Stomach (tissue), 9 donors: ENCODE data around the gene NPL. TPM values are rescaled to one million over a fixed set of nuclear protein-coding genes. Genes with fewer than 3 reads are reported as not detected.
A peak's percentile ranks its signal among the peaks of the same experiment; 100 is the strongest.

Experiments used
- DNase-seq, 2 donors: peaks; one replicate each; pipeline versions ENCODE4 v3.0.0 to v3.0.0-alpha.2; 2013 to 2019
- H3K27ac ChIP-seq, 5 donors: fragments of 200-600 bp in 4 of 5; sonication (generic) in 4 of 5; one replicate each; pipeline ENCODE4 v1.5.1; 2013 to 2019; ENCODE audit warnings: mild to moderate bottlenecking in 1 of 5, moderate library complexity in 1 of 5
- H3K27me3 ChIP-seq, 3 donors: fragments of 200-600 bp; sonication (generic); one replicate each; pipeline ENCODE4 v1.5.1; 2017 to 2019; ENCODE audit warnings: mixed run types in 1 of 3
- H3K36me3 ChIP-seq, 4 donors: fragments of 200-600 bp; sonication (generic); 1 replicate in 3 of 4; 2 replicates in 1 of 4; pipeline ENCODE4 v1.5.1; 2016 to 2019
- H3K4me1 ChIP-seq, 4 donors: fragments of 200-600 bp; sonication (generic); one replicate each; pipeline ENCODE4 v1.5.1; 2016 to 2019
- H3K4me3 ChIP-seq, 4 donors: fragments of 200-600 bp; sonication (generic) in 3 of 4; one replicate each; pipeline ENCODE4 v1.5.1; 2016 to 2019; ENCODE audit warnings: mild to moderate bottlenecking in 1 of 4
- H3K9me3 ChIP-seq, 4 donors: fragments of 200-600 bp; sonication (generic); one replicate each; pipeline ENCODE4 v1.5.1; 2016 to 2019
- EP300 ChIP-seq: sonication (generic); formaldehyde crosslinking; IDR thresholded peaks from one replicate; pipeline ENCODE4 v1.6.1; 2017; ENCODE audit warnings: antibody characterized with exemption
- POLR2A ChIP-seq, 4 donors: fragments of 450-650 bp; IDR thresholded peaks; one replicate each; pipeline ENCODE4 v1.6.1; 2016; ENCODE audit warnings: antibody characterized with exemption in 4 of 4, control low read depth in 2 of 4, mild to moderate bottlenecking in 1 of 4, moderate library complexity in 1 of 4
- POLR2AphosphoS5 ChIP-seq, 3 donors: sonication (generic); formaldehyde crosslinking; IDR thresholded peaks; one replicate each; pipeline ENCODE4 v1.6.1; 2016; ENCODE audit warnings: antibody characterized with exemption in 3 of 3
- WGBS, 5 donors: extraction: QIAGEN DNeasy Blood & Tissue Kit in 3 of 5; methylation state at CpG; one replicate each; pipeline versions ENCODE4 v1.1.5 to v1.1.7; 2013 to 2018; 5-methylcytosine and 5-hydroxymethylcytosine counted together
- intact Hi-C: fragments of 100-400 bp; cut with DNase I; formaldehyde crosslinking; loops from one replicate; pipeline ENCODE4 v1.15.1; 2023; ENCODE audit warnings: low total_unique reads
- polyA plus RNA-seq, 3 donors: library from polyadenylated mRNA; stranded (reverse); fragments of 200-250 nt; gene quantifications; one replicate each; pipeline ENCODE4 v1.2.3, GENCODE V29; 2013
- total RNA-seq, 5 donors: library from RNA; depleted of rRNA; stranded (reverse); fragments of >200 nt; gene quantifications; one replicate each; pipeline versions ENCODE4 v1.1.0 to v1.2.3, GENCODE V29; 2014 to 2016
- TF ChIP-seq, protein P1 (sequence below), 7 experiments: fragments of 450-650 bp in 4 of 7; fragments of 200-600 bp in 3 of 7; sonication (generic) in 3 of 7; IDR thresholded peaks; one replicate each; pipeline ENCODE4 v1.5.1; 2016 to 2019; ENCODE audit warnings: antibody characterized with exemption in 7 of 7, control low read depth in 2 of 7, mild to moderate bottlenecking in 1 of 7
- donor health status: healthy with polysubstance abuse.
- donor health status: Bipolar disorder and iron deficiency.
- donor health status: healthy.

NPL gene
- total and polyA plus RNA-seq, 8 donors: 0.45 to 48.5 (median 6.0) TPM

DNA sequence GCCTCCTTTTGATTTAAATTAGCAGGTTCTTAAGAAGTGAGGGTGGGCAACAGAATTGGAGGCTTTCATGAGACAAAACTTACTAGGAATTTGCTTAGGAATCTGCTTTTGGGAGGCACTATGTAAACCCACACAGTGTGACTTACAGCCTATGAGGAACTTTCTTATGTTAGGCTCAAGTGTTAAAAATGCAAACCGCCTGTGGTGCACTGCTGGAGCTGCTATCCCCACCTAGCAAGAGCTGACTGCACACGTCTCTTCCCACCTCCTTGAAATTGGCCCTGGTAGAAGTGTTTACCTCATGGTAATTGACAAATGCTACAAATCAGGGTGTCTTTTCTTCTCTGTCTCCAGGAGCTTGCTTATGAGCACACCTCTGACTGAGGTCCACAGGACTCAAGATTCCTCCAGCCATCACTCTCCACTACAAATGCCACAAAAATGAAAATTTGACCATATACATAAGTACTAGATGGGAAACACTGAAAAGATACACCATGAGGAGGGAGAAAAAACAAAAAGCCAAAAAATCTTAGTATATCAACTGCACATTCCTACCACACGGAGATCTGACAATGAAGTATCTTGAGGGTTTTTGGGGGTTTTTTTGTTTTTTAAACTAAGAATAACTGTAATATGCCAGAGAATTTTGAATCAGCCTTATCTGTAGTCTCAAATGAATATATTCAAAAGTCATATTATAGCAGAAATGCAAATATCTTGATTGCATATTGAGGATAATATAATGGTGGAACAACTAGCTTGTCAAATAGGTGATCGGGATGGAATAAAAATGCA lies 18.2 kb upstream of the NPL start:
- intact Hi-C loops: no loop called here
- DNase-seq: no peak
- 88 to 94% (median 92%) methylated on average over 4 of the region's 4 CpGs for WGBS, 5 donors
- Histone ChIP-seq H3K27me3 (no peaks in the 10 kb centered on the region), H3K27ac (no peak overlapping the region), H3K36me3 (no peaks in the 10 kb centered on the region), H3K4me1 (peaks cover 0 to 4% (median 0%) of the 10 kb centered on the region in 4 donors), H3K9me3 (no peaks in the 10 kb centered on the region), H3K4me3 (no peak overlapping the region)
- TF ChIP-seq, protein P1, sequence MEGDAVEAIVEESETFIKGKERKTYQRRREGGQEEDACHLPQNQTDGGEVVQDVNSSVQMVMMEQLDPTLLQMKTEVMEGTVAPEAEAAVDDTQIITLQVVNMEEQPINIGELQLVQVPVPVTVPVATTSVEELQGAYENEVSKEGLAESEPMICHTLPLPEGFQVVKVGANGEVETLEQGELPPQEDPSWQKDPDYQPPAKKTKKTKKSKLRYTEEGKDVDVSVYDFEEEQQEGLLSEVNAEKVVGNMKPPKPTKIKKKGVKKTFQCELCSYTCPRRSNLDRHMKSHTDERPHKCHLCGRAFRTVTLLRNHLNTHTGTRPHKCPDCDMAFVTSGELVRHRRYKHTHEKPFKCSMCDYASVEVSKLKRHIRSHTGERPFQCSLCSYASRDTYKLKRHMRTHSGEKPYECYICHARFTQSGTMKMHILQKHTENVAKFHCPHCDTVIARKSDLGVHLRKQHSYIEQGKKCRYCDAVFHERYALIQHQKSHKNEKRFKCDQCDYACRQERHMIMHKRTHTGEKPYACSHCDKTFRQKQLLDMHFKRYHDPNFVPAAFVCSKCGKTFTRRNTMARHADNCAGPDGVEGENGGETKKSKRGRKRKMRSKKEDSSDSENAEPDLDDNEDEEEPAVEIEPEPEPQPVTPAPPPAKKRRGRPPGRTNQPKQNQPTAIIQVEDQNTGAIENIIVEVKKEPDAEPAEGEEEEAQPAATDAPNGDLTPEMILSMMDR (IDR thresholded peaks at IDR 0.05): no peak
- no peak for TF ChIP-seq POLR2A (IDR thresholded peaks at IDR 0.05)
- TF ChIP-seq POLR2AphosphoS5 (IDR thresholded peaks at IDR 0.05): no peak
- TF ChIP-seq EP300: no peak

DNA sequence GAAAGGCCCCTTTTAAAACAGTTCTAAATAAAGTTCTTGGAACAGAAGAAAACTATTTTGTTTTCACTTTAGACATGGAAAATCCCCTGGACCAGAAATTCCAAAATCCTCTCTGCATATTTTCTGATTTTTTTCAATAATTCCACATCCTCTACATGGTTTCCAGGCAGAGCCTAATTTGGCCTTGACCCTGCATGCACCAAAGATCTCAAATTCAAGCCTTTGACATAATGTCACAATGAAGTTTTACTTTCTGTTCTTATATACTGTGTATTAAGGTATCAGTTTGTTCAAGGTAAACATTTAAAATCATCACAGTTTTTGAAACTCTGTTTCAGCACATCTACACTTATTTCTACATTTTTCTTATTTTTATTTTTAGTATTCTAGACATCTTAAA lies 12.2 kb upstream of the NPL start:
- no peak overlapping the region for H3K4me3 ChIP-seq
- no peaks in the 10 kb centered on the region for H3K36me3 ChIP-seq
- intact Hi-C loops: no loop called here
- no peaks in the 10 kb centered on the region for H3K27me3 ChIP-seq
- DNase-seq: no peak
- TF ChIP-seq, protein P1 (IDR thresholded peaks at IDR 0.05): no peak
- no peak for TF ChIP-seq POLR2A (IDR thresholded peaks at IDR 0.05)
- TF ChIP-seq EP300: no peak
- TF ChIP-seq POLR2AphosphoS5 (IDR thresholded peaks at IDR 0.05): no peak
- H3K4me1 ChIP-seq: peaks cover 0 to 5% (median 2%) of the 10 kb centered on the region in 4 donors
- H3K9me3 ChIP-seq: no peaks in the 10 kb centered on the region
- peak overlapping the region in 3 of 5 donors; percentile 7 to 29 (median 10) for H3K27ac ChIP-seq

DNA sequence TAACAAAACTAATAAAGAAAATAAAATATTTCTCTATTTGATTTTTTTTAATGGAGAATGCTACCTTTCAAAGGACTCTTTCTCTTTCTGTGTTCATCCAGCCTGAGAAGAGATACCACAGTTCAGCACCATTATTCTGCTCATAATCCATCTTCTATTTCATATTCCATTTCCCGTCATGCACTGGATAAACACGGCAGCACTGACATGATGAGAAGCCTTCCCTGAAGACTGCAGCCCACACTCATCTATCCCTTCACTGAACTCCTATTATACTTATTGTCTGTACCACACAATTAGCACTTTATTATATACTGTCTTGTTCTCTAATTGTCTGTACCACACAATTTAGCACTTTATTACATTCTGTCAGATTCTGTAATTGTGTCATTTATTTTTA lies 10.7 kb upstream of the NPL start:
- TF ChIP-seq POLR2AphosphoS5 (IDR thresholded peaks at IDR 0.05) (no peak), POLR2A (IDR thresholded peaks at IDR 0.05) (no peak), EP300 (no peak)
- TF ChIP-seq, protein P1 (IDR thresholded peaks at IDR 0.05): no peak
- WGBS, 5 donors: 79 to 98% (median 90%) methylated on average over 2 of the region's 2 CpGs
- H3K27ac ChIP-seq: no peak overlapping the region
- no peaks in the 10 kb centered on the region for H3K36me3 ChIP-seq
- H3K27me3 ChIP-seq: no peaks in the 10 kb centered on the region
- no peaks in the 10 kb centered on the region for H3K9me3 ChIP-seq
- H3K4me1 ChIP-seq: peaks cover 0 to 12% (median 6%) of the 10 kb centered on the region in 4 donors
- intact Hi-C loops: no loop called here
- DNase-seq: no peak
- no peak overlapping the region for H3K4me3 ChIP-seq

DNA sequence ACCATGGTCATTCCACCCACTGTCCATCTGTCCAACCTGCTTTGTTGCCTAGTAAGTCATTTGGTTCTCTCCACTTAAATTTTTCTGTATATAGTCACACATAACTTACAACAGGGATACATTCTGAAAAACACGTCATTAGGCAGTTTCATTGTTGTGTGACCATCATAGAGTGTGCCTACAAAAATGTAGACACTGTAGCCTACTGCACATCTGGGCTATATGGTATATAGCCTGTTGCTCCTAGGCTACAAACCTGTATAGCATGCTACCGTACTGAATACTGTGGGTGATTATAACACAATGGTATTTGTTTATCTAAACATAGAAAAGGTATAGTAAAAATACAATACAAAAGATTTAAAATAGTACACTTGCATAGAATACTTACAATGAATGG lies 10.0 kb upstream of the NPL start:
- Histone ChIP-seq H3K9me3 (no peaks in the 10 kb centered on the region), H3K4me1 (peaks cover 0 to 12% (median 6%) of the 10 kb centered on the region in 4 donors), H3K27ac (no peak overlapping the region), H3K4me3 (no peak overlapping the region), H3K36me3 (no peaks in the 10 kb centered on the region), H3K27me3 (no peaks in the 10 kb centered on the region)
- TF ChIP-seq POLR2AphosphoS5 (IDR thresholded peaks at IDR 0.05) (no peak), EP300 (no peak), POLR2A (IDR thresholded peaks at IDR 0.05) (no peak)
- TF ChIP-seq, protein P1 (IDR thresholded peaks at IDR 0.05): no peak
- WGBS, 5 donors: 81 to 86% (median 83%) methylated on average over 2 of the region's 2 CpGs
- DNase-seq: no peak
- intact Hi-C loops: no loop called here
